Frontal cortex (tissue), 4 donors: ENCODE measurements around the gene KRTAP13-2. TPM values are rescaled to one million over a fixed set of nuclear protein-coding genes. Genes with fewer than 3 reads are reported as not detected.

Source experiments
- DNase-seq, 2 donors: peaks; one replicate each; pipeline ENCODE4 v3.0.0; 2012; ENCODE audit warnings: low spot score in 2 of 2
- FAIRE-seq: peaks from 2 replicates; lab custom pipeline; 2012; peaks lifted over from hg19 to GRCh38; lab: Jason Lieb, UNC
- small RNA-seq: library from RNA; depleted of rRNA; stranded (forward); fragments of <200 nt; gene quantifications from one replicate; pipeline ENCODE3, GENCODE V24; 2014
- total RNA-seq: library from RNA; depleted of rRNA; stranded (reverse); fragments of >200 nt; gene quantifications from one replicate; pipeline ENCODE4 v1.2.3, GENCODE V29; 2014
- donor health status: control.
- donor health status: control.
- donor health status: control.

KRTAP13-2 gene
- total RNA-seq, 1 donor from 2014 or later: not detected

GRCh38 chr21:30329203-30329875, 42.7 kb downstream of the KRTAP13-2 start:
- DNase-seq (no peak), FAIRE-seq (no peak)

GRCh38 chr21:30326390-30326789, 45.7 kb downstream of the KRTAP13-2 start:
- DNase-seq (no peak), FAIRE-seq (no peak)

Small RNA genes lying within 50 kb of the gene (small RNA-seq; reads per million reads assigned to genes)
- gene KRTAP23-1: not detected
- not detected for gene MIR4327

Other genes starting within 250 kb of the KRTAP13-2 start
- gene CLDN17, start 205.5 kb downstream of the KRTAP13-2 start, total RNA-seq: not detected
- not detected for gene CLDN8, start 156.2 kb downstream of the KRTAP13-2 start, total RNA-seq
- not detected for gene KRTAP24-1, start 89.3 kb downstream of the KRTAP13-2 start, total RNA-seq
- not detected for gene KRTAP25-1, start 82.8 kb downstream of the KRTAP13-2 start, total RNA-seq
- not detected for gene KRTAP26-1, start 52.0 kb downstream of the KRTAP13-2 start, total RNA-seq
- gene KRTAP27-1, start 34.6 kb downstream of the KRTAP13-2 start, total RNA-seq: not detected
- gene KRTAP23-1, start 23.7 kb downstream of the KRTAP13-2 start, total RNA-seq: not detected
- not detected for gene KRTAP13-1, start 23.8 kb upstream of the KRTAP13-2 start, total RNA-seq
- gene KRTAP13-3, start 53.7 kb upstream of the KRTAP13-2 start, total RNA-seq: not detected
- gene KRTAP13-4, start 57.9 kb upstream of the KRTAP13-2 start, total RNA-seq: not detected
- gene KRTAP15-1, start 68.0 kb upstream of the KRTAP13-2 start, total RNA-seq: not detected
- not detected for gene KRTAP19-1, start 108.1 kb upstream of the KRTAP13-2 start, total RNA-seq
- gene KRTAP19-2, start 115.2 kb upstream of the KRTAP13-2 start, total RNA-seq: not detected
- not detected for gene KRTAP19-3, start 119.7 kb upstream of the KRTAP13-2 start, total RNA-seq
- gene KRTAP19-4, start 124.9 kb upstream of the KRTAP13-2 start, total RNA-seq: not detected
- not detected for gene KRTAP19-5, start 129.9 kb upstream of the KRTAP13-2 start, total RNA-seq
- not detected for gene KRTAP19-6, start 169.6 kb upstream of the KRTAP13-2 start, total RNA-seq
- not detected for gene KRTAP19-7, start 189.0 kb upstream of the KRTAP13-2 start, total RNA-seq
- gene KRTAP22-2, start 218.1 kb upstream of the KRTAP13-2 start, total RNA-seq: not detected
- gene KRTAP6-3, start 220.2 kb upstream of the KRTAP13-2 start, total RNA-seq: not detected
- not detected for gene KRTAP6-2, start 226.6 kb upstream of the KRTAP13-2 start, total RNA-seq
- gene KRTAP22-1, start 228.8 kb upstream of the KRTAP13-2 start, total RNA-seq: not detected
- gene KRTAP6-1, start 241.7 kb upstream of the KRTAP13-2 start, total RNA-seq: not detected
- not detected for gene KRTAP20-1, start 244.2 kb upstream of the KRTAP13-2 start, total RNA-seq
- not detected for gene KRTAP20-4, start 248.4 kb upstream of the KRTAP13-2 start, total RNA-seq